Astrocyte (in vitro differentiated cells and primary cell): ENCODE data around the gene SSTR4. TPM values are rescaled to one million over a fixed set of nuclear protein-coding genes. Genes with fewer than 3 reads are reported as not detected.

Experiments used
- DNase-seq: peaks from one replicate; pipeline ENCODE4 v3.0.0-alpha.2; 2010; ENCODE audit warnings: low read depth
- FAIRE-seq: peaks from 2 replicates; lab custom pipeline; 2011; peaks lifted over from hg19 to GRCh38; lab: Jason Lieb, UNC
- H2AFZ ChIP-seq: 2 replicates; pipeline ENCODE4 v1.6.0; 2012; ENCODE audit warnings: low read depth, low read length, inconsistent platforms
- H3K27ac ChIP-seq: 2 replicates; pipeline ENCODE4 v1.5.1; 2011; ENCODE audit warnings: low read depth, low read length, inconsistent platforms
- H3K27me3 ChIP-seq: 2 replicates; pipeline ENCODE4 v1.6.0; 2011; ENCODE audit warnings: low read length, inconsistent platforms; ENCODE audit not compliant: insufficient read depth
- H3K36me3 ChIP-seq: 2 replicates; pipeline ENCODE4 v1.5.1; 2011; ENCODE audit warnings: low read length, inconsistent platforms; ENCODE audit not compliant: insufficient read depth
- H3K4me1 ChIP-seq: 2 replicates; pipeline ENCODE4 v1.5.1; 2011; ENCODE audit warnings: low read length, inconsistent platforms; ENCODE audit not compliant: insufficient read depth
- H3K4me2 ChIP-seq: 2 replicates; pipeline ENCODE4 v1.6.0; 2012; ENCODE audit warnings: low read length, inconsistent platforms
- H3K4me3 ChIP-seq: 2 replicates; pipeline ENCODE4 v1.5.1; 2011; ENCODE audit warnings: low read depth, mild to moderate bottlenecking, low read length, inconsistent platforms; ENCODE audit not compliant: insufficient read depth
- H3K79me2 ChIP-seq: 2 replicates; pipeline ENCODE4 v1.6.0; 2012; ENCODE audit warnings: mild to moderate bottlenecking, low read length, inconsistent platforms; ENCODE audit not compliant: insufficient read depth
- H3K9ac ChIP-seq: 2 replicates; pipeline ENCODE4 v1.6.0; 2012; ENCODE audit warnings: mild to moderate bottlenecking, low read length, inconsistent platforms
- H3K9me3 ChIP-seq: 2 replicates; pipeline ENCODE4 v1.5.1; 2012; ENCODE audit warnings: low read depth, mild to moderate bottlenecking, low read length, inconsistent platforms; ENCODE audit not compliant: insufficient read depth
- H4K20me1 ChIP-seq: 2 replicates; pipeline ENCODE4 v1.6.0; 2012; ENCODE audit warnings: low read length, inconsistent platforms; ENCODE audit not compliant: insufficient read depth
- H3K27ac Mint-ChIP-seq: one replicate; pipeline ENCODE4 v1.8.0; 2021; ENCODE audit warnings: mild to moderate bottlenecking, mixed read lengths; ENCODE audit not compliant: unreplicated experiment
- H3K27me3 Mint-ChIP-seq: one replicate; pipeline ENCODE4 v1.8.0; 2021; ENCODE audit warnings: low read depth, mixed read lengths; ENCODE audit not compliant: unreplicated experiment
- H3K36me3 Mint-ChIP-seq: one replicate; pipeline ENCODE4 v1.8.0; 2021; ENCODE audit warnings: low read depth, mixed read lengths; ENCODE audit not compliant: unreplicated experiment
- H3K4me1 Mint-ChIP-seq: one replicate; pipeline ENCODE4 v1.8.0; 2021; ENCODE audit warnings: low read depth, mixed read lengths; ENCODE audit not compliant: unreplicated experiment
- H3K4me3 Mint-ChIP-seq: one replicate; pipeline ENCODE4 v1.8.0; 2021; ENCODE audit warnings: mild to moderate bottlenecking, moderate library complexity, mixed read lengths; ENCODE audit not compliant: unreplicated experiment
- H3K9me3 Mint-ChIP-seq: one replicate; pipeline ENCODE4 v1.8.0; 2021; ENCODE audit warnings: mild to moderate bottlenecking, mixed read lengths; ENCODE audit not compliant: unreplicated experiment
- EZH2 ChIP-seq: IDR thresholded peaks from 2 replicates; pipeline ENCODE4 v1.6.1; 2012; ENCODE audit warnings: mild to moderate bottlenecking, low read length, inconsistent platforms; ENCODE audit not compliant: insufficient read depth
- total RNA-seq: library from RNA; stranded (reverse); gene quantifications from 2 replicates; pipeline ENCODE4 v1.2.1, GENCODE V29; 2021
- TF ChIP-seq, protein P1 (sequence below): IDR thresholded peaks from 2 replicates; pipeline ENCODE4 v1.5.1; 2011; ENCODE audit warnings: low read depth, mild to moderate bottlenecking, inconsistent platforms, low read length, moderate library complexity; ENCODE audit not compliant: insufficient read depth

Gene SSTR4
- total RNA-seq, 1 donor from 2014 or later: not detected

DNA sequence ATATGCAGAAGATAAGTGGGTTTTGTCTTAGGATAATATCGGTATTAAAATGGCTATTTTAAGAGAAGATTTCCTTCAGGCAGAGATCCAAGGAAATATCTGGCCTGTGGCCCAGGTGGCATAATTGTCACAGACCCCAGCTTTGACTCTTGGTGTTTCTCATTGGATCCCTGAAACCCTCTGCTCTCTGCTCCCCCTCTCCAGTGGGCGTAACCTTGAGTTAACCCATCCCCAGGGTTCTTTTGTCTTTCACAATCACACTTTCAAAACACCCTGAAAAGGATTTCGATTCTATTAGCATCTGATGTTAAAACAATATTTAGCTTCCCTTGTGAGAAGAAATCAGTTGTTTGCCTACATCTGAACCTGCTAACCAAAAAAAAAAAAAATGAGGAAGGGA is 7.2 kb downstream of the SSTR4 start:
- no peaks in the 10 kb centered on the region for H3K4me1 ChIP-seq
- no peak overlapping the region for H3K4me3 Mint-ChIP-seq
- H2AFZ ChIP-seq: no peak overlapping the region
- H3K9ac ChIP-seq: no peak overlapping the region
- DNase-seq (no peak), FAIRE-seq (no peak)
- H3K27ac ChIP-seq: no peak overlapping the region
- peaks cover 26% of the 10 kb centered on the region for H3K27me3 ChIP-seq
- H4K20me1 ChIP-seq: no peaks in the 10 kb centered on the region
- TF ChIP-seq, protein P1, sequence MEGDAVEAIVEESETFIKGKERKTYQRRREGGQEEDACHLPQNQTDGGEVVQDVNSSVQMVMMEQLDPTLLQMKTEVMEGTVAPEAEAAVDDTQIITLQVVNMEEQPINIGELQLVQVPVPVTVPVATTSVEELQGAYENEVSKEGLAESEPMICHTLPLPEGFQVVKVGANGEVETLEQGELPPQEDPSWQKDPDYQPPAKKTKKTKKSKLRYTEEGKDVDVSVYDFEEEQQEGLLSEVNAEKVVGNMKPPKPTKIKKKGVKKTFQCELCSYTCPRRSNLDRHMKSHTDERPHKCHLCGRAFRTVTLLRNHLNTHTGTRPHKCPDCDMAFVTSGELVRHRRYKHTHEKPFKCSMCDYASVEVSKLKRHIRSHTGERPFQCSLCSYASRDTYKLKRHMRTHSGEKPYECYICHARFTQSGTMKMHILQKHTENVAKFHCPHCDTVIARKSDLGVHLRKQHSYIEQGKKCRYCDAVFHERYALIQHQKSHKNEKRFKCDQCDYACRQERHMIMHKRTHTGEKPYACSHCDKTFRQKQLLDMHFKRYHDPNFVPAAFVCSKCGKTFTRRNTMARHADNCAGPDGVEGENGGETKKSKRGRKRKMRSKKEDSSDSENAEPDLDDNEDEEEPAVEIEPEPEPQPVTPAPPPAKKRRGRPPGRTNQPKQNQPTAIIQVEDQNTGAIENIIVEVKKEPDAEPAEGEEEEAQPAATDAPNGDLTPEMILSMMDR: no peak
- no peak for TF ChIP-seq EZH2
- no peaks in the 10 kb centered on the region for H3K9me3 ChIP-seq
- no peak overlapping the region for H3K27ac Mint-ChIP-seq
- no peak overlapping the region for H3K4me2 ChIP-seq
- peaks cover 15% of the 10 kb centered on the region for H3K4me1 Mint-ChIP-seq
- H3K9me3 Mint-ChIP-seq: peaks cover 1% of the 10 kb centered on the region
- no peaks in the 10 kb centered on the region for H3K36me3 ChIP-seq
- H3K79me2 ChIP-seq: no peaks in the 10 kb centered on the region
- peaks cover 50% of the 10 kb centered on the region for H3K27me3 Mint-ChIP-seq
- peaks cover 3% of the 10 kb centered on the region for H3K36me3 Mint-ChIP-seq
- H3K4me3 ChIP-seq: no peak overlapping the region

DNA sequence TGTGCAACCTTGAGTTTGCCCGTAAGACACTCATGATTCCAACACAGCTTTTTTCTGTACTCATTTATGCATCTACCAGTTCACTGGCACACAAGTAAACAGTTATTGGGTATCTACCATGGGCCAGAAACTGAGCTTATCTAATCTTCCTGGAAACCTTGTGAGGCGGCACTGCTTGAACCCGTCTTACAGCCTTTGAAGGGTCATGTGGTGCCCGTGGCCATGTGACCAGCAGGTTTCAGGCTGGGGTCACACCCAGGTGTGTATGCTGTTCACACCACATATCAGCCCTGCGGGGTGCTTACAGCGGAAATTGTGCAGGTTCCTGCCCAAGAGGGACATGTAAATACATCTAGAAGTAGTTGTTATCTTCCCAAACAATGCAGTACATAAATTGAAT is 8.3 kb downstream of the SSTR4 start:
- Histone ChIP-seq H3K36me3 (no peaks in the 10 kb centered on the region), H4K20me1 (no peaks in the 10 kb centered on the region), H3K4me1 (peaks cover 7% of the 10 kb centered on the region), H2AFZ (no peak overlapping the region), H3K9ac (no peak overlapping the region), H3K79me2 (peaks cover 9% of the 10 kb centered on the region), H3K27ac (no peak overlapping the region), H3K4me3 (no peak overlapping the region), H3K4me2 (no peak overlapping the region), H3K9me3 (no peaks in the 10 kb centered on the region), H3K27me3 (peaks cover 30% of the 10 kb centered on the region)
- DNase-seq (no peak), FAIRE-seq (no peak)
- Mint-ChIP-seq H3K36me3 (peaks cover 1% of the 10 kb centered on the region), H3K4me3 (no peak overlapping the region), H3K27ac (no peak overlapping the region), H3K27me3 (peaks cover 46% of the 10 kb centered on the region), H3K9me3 (no peaks in the 10 kb centered on the region), H3K4me1 (peaks cover 15% of the 10 kb centered on the region)
- TF ChIP-seq, protein P1: no peak
- TF ChIP-seq EZH2: no peak

DNA sequence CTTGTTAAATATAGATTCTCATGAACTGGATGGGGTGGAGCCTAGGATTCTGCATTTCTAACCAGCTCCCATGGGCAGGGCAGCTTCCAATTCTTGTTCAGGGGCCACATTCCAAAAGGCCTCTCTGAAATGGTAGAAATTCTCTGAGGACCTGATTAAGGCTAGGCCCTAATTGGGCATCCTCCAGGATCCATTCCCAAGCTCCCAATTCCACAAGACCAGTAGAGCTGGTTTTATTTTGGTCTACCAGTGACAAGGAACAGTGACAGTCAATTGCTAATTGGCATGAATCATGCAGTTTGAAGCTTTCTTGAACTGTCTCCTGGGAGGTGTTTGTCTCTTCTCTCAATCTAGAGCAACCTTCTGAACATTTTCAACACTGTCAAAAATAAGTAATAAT is 11.3 kb downstream of the SSTR4 start:
- H3K9ac ChIP-seq: no peak overlapping the region
- H3K27me3 Mint-ChIP-seq: peaks cover 40% of the 10 kb centered on the region
- H2AFZ ChIP-seq: no peak overlapping the region
- no peak overlapping the region for H3K27ac Mint-ChIP-seq
- no peak for TF ChIP-seq EZH2
- TF ChIP-seq, protein P1: no peak
- H3K9me3 ChIP-seq: no peaks in the 10 kb centered on the region
- no peaks in the 10 kb centered on the region for H3K36me3 ChIP-seq
- no peak for DNase-seq
- peaks cover 21% of the 10 kb centered on the region for H3K4me1 ChIP-seq
- no peaks in the 10 kb centered on the region for H3K9me3 Mint-ChIP-seq
- no peaks in the 10 kb centered on the region for H4K20me1 ChIP-seq
- H3K27ac ChIP-seq: no peak overlapping the region
- peak overlapping the region; percentile 79 for H3K4me3 Mint-ChIP-seq
- peaks cover 9% of the 10 kb centered on the region for H3K79me2 ChIP-seq
- H3K36me3 Mint-ChIP-seq: peaks cover 1% of the 10 kb centered on the region
- FAIRE-seq: no peak
- peak overlapping the region; percentile 29 for H3K4me3 ChIP-seq
- peaks cover 1% of the 10 kb centered on the region for H3K4me1 Mint-ChIP-seq
- peak overlapping the region; percentile 50 for H3K4me2 ChIP-seq
- H3K27me3 ChIP-seq: peaks cover 30% of the 10 kb centered on the region
